ENCODE measurements around the gene CBX4.

Gene CBX4

DNA sequence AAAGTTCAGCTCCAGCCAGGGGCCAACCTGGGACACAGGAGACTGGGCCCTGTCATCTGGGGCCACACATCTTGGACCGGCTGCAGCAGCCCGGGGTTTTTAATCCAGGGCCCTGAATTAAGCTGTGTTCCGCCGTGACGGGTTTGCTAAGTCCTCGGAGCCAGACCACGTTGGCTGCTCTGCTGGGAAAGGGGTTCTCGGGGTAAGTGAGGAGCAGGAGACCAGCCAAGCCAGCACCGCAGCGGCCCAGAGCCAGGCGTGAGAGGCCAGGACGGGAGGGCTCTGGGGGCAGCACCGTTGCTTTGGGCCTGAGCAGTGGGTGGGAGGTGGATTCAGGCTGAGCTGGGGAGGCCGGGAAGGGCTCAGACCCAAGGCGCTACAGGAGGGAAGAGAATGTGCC, 31.3 kb upstream of the CBX4 start:
- WGBS (ENCODE audit: extremely low coverage, insufficient coverage, low lambda C conversion rate), result no CpG with 5 or more reads among the region's 15 CpGs
- no peak overlapping the region for H2BK5ac ChIP-seq (ENCODE audit: low read length)
- H3K4me2 ChIP-seq (ENCODE audit: low read length), result no peak overlapping the region
- DNase-seq, result no peak
- H3K9ac ChIP-seq (ENCODE audit: low read length), result no peak overlapping the region
- H3K36me3 ChIP-seq (ENCODE audit: control insufficient read depth, insufficient read depth, low read length), result no peaks in the 10 kb centered on the region
- no peak overlapping the region for H2BK120ac ChIP-seq (ENCODE audit: low read depth, low read length)
- H3K79me1 ChIP-seq (ENCODE audit: low read length), result no peaks in the 10 kb centered on the region
- no peak overlapping the region for H4K5ac ChIP-seq (ENCODE audit: low read length)
- no peak overlapping the region for H3K27ac ChIP-seq (ENCODE audit: low read depth, low read length)
- H3K27me3 ChIP-seq (ENCODE audit: insufficient read depth, low read length, poor library complexity), result no peaks in the 10 kb centered on the region
- H3K18ac ChIP-seq (ENCODE audit: low read length), result no peak overlapping the region
- H3K79me2 ChIP-seq (ENCODE audit: control insufficient read depth, insufficient read depth, low read length), result no peaks in the 10 kb centered on the region
- no peak overlapping the region for H2AK5ac ChIP-seq (ENCODE audit: low read length)
- H4K8ac ChIP-seq (ENCODE audit: low read depth, low read length), result no peak overlapping the region
- H3K4ac ChIP-seq (ENCODE audit: low read depth, low read length), result no peak overlapping the region
- no peak overlapping the region for H3K4me3 ChIP-seq (ENCODE audit: low read length)
- H3K23ac ChIP-seq (ENCODE audit: low read length), result no peak overlapping the region
- H3K56ac ChIP-seq (ENCODE audit: low read length), result no peak overlapping the region
- H3K4me1 ChIP-seq (ENCODE audit: control insufficient read depth, low read depth, low read length), result peaks cover 4% of the 10 kb centered on the region
- no peak overlapping the region for H2BK15ac ChIP-seq (replicated peaks; ENCODE audit: low read depth)

DNA sequence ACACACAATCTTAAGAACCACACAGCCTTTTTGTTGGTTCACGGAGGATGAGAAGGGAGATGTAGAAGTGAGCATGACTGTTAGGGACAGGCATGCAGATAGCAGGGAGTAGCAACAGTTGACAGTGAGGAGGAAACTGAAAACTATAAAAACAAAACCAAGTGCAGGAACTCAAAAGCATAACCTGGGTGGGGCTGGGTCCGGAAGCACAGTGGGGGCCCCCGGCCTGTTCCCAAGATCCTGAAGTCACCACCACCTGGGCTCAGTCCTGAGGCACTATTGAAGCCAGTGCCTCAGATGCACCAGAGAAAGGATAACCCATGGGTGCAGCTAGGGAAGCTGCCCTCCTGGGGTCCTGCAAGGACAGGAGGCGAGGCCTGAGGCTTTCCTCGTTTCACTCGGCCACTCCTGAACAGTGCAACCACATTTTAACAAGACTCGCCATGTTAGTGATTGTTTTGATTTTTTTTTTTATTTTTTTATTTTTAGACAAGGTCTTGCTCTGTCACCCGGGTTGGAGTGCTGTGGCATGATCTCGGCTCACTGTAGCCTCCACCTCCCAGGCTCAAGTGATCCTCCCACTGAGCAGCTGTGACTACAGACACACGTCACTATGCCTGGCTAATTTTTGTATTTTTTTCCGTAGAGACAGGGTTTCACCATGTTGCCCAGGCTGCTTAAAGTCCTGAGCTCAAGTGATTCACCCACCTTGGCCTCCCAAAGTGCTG, 27.7 kb upstream of the CBX4 start:
- Histone ChIP-seq H3K79me1 (ENCODE audit: low read length) (no peaks in the 10 kb centered on the region), H3K23ac (ENCODE audit: low read length) (no peak overlapping the region), H3K79me2 (ENCODE audit: control insufficient read depth, insufficient read depth, low read length) (no peaks in the 10 kb centered on the region), H3K18ac (ENCODE audit: low read length) (no peak overlapping the region), H4K8ac (ENCODE audit: low read depth, low read length) (no peak overlapping the region), H3K27me3 (ENCODE audit: insufficient read depth, low read length, poor library complexity) (no peaks in the 10 kb centered on the region), H3K4me1 (ENCODE audit: control insufficient read depth, low read depth, low read length) (peaks cover 4% of the 10 kb centered on the region), H2BK5ac (ENCODE audit: low read length) (no peak overlapping the region), H2BK15ac (replicated peaks; ENCODE audit: low read depth) (no peak overlapping the region), H3K9ac (ENCODE audit: low read length) (no peak overlapping the region), H2AK5ac (ENCODE audit: low read length) (no peak overlapping the region), H3K4me3 (ENCODE audit: low read length) (no peak overlapping the region), H3K4me2 (ENCODE audit: low read length) (no peak overlapping the region), H3K27ac (ENCODE audit: low read depth, low read length) (no peak overlapping the region), H2BK120ac (ENCODE audit: low read depth, low read length) (no peak overlapping the region), H3K4ac (ENCODE audit: low read depth, low read length) (no peak overlapping the region), H4K5ac (ENCODE audit: low read length) (no peak overlapping the region), H3K36me3 (ENCODE audit: control insufficient read depth, insufficient read depth, low read length) (no peaks in the 10 kb centered on the region), H3K56ac (ENCODE audit: low read length) (no peak overlapping the region)
- no peak for DNase-seq
- WGBS (ENCODE audit: extremely low coverage, insufficient coverage, low lambda C conversion rate), result no CpG with 5 or more reads among the region's 11 CpGs

DNA sequence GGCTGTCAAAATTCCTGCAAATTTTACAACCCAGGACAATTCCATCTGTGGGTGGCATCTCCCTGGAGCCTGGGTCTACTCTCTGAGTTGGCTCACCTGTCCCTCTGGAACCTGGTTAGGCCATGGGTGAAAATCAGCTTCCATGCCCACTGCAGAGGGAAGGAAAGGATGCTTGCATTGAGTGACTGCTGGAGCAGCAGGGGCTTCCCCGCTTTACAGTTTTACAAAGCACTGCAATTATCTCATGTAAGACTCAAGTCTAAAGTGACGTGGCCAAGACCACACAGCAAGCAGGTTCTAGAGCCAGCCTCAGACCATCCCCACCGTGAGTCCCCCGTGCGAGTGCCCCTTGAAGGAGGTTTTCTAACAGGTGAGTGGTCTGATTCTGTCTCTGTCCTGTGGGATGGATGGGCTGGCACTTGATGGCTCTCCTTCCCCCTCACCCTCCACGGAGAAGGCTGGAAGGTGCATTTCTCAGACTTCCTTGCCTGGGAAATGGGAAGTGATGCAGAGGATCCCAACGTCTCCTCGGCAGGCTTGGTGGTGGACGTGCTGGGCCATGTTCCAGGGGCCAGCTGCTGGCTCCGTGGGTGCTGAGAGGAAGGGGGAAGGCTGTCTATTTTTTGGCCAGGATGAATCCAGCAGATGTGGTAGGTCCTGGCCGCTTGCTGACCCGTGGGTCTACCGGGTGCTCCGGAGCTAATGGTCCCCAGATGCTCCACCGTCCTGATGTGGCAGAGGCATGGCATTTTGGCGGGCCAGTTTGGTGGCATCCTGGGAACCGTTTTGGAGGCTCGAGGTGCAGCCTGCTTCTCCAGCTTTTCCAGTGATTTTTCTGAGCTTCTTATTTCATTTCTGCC, 26.3 kb upstream of the CBX4 start:
- Histone ChIP-seq H2BK120ac (ENCODE audit: low read depth, low read length) (no peak overlapping the region), H4K5ac (ENCODE audit: low read length) (no peak overlapping the region), H3K18ac (ENCODE audit: low read length) (no peak overlapping the region), H3K4me1 (ENCODE audit: control insufficient read depth, low read depth, low read length) (peaks cover 4% of the 10 kb centered on the region), H2BK5ac (ENCODE audit: low read length) (no peak overlapping the region), H3K27ac (ENCODE audit: low read depth, low read length) (no peak overlapping the region), H3K79me2 (ENCODE audit: control insufficient read depth, insufficient read depth, low read length) (no peaks in the 10 kb centered on the region), H3K4ac (ENCODE audit: low read depth, low read length) (no peak overlapping the region), H3K23ac (ENCODE audit: low read length) (no peak overlapping the region), H3K56ac (ENCODE audit: low read length) (no peak overlapping the region), H3K36me3 (ENCODE audit: control insufficient read depth, insufficient read depth, low read length) (no peaks in the 10 kb centered on the region), H2AK5ac (ENCODE audit: low read length) (no peak overlapping the region), H3K27me3 (ENCODE audit: insufficient read depth, low read length, poor library complexity) (no peaks in the 10 kb centered on the region), H3K4me3 (ENCODE audit: low read length) (no peak overlapping the region), H3K4me2 (ENCODE audit: low read length) (no peak overlapping the region), H3K9ac (ENCODE audit: low read length) (no peak overlapping the region), H3K79me1 (ENCODE audit: low read length) (no peaks in the 10 kb centered on the region), H2BK15ac (replicated peaks; ENCODE audit: low read depth) (no peak overlapping the region), H4K8ac (ENCODE audit: low read depth, low read length) (no peak overlapping the region)
- no peak for DNase-seq
- no CpG with 5 or more reads among the region's 18 CpGs for WGBS (ENCODE audit: extremely low coverage, insufficient coverage, low lambda C conversion rate)

DNA sequence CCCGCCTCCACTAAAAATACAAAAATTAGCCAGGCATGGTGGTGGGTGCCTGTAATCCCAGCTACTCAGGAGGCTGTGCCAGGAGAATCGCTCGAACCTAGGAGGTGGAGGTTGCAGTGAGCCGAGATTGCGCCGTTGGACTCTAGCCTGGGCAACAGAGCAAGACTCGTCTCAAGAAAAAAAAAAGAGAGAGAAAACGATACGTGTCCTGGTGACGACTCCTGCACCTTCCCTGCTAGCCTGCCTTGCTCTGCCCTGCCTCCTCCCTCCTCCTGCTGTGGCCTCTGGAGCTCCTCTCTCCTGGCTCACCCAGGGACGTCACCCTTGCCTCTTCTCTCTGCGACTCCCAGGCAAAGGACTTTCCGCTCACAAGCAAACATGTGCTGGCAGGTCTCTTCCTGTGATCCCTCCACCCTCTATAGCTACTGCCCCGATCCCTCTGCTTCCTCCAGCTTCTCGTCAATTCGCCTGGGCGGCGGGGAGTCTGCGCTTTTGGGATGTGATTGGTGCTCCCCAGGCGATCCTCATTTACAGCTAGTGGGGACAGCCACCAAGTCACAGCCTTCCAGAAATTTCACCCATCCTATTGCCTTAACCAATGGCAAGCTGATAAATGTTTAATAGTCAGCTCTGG, 25.5 kb upstream of the CBX4 start:
- Histone ChIP-seq H3K56ac (ENCODE audit: low read length) (no peak overlapping the region), H3K4me2 (ENCODE audit: low read length) (no peak overlapping the region), H2AK5ac (ENCODE audit: low read length) (no peak overlapping the region), H3K27me3 (ENCODE audit: insufficient read depth, low read length, poor library complexity) (no peaks in the 10 kb centered on the region), H3K36me3 (ENCODE audit: control insufficient read depth, insufficient read depth, low read length) (no peaks in the 10 kb centered on the region), H3K27ac (ENCODE audit: low read depth, low read length) (no peak overlapping the region), H3K4ac (ENCODE audit: low read depth, low read length) (no peak overlapping the region), H3K23ac (ENCODE audit: low read length) (no peak overlapping the region), H3K4me3 (ENCODE audit: low read length) (no peak overlapping the region), H2BK5ac (ENCODE audit: low read length) (no peak overlapping the region), H2BK120ac (ENCODE audit: low read depth, low read length) (no peak overlapping the region), H4K5ac (ENCODE audit: low read length) (no peak overlapping the region), H3K9ac (ENCODE audit: low read length) (no peak overlapping the region), H3K79me2 (ENCODE audit: control insufficient read depth, insufficient read depth, low read length) (no peaks in the 10 kb centered on the region), H3K79me1 (ENCODE audit: low read length) (no peaks in the 10 kb centered on the region), H4K8ac (ENCODE audit: low read depth, low read length) (no peak overlapping the region), H3K18ac (ENCODE audit: low read length) (no peak overlapping the region), H3K4me1 (ENCODE audit: control insufficient read depth, low read depth, low read length) (peaks cover 4% of the 10 kb centered on the region), H2BK15ac (replicated peaks; ENCODE audit: low read depth) (no peak overlapping the region)
- WGBS (ENCODE audit: extremely low coverage, insufficient coverage, low lambda C conversion rate), result no CpG with 5 or more reads among the region's 20 CpGs
- DNase-seq, result no peak

- H4K5ac ChIP-seq (ENCODE audit: low read length), result no peak overlapping the region
- no CpG with 5 or more reads among the region's 9 CpGs for WGBS (ENCODE audit: extremely low coverage, insufficient coverage, low lambda C conversion rate)
These were observed 24.9 kb upstream of the CBX4 start for GRCh38 chr17:79864147-79864546.

More at GRCh38 chr17:79864147-79864546, 24.9 kb upstream of the CBX4 start:
- no peak for DNase-seq
- Histone ChIP-seq H3K9ac (ENCODE audit: low read length) (no peak overlapping the region), H2BK15ac (replicated peaks; ENCODE audit: low read depth) (no peak overlapping the region), H2BK5ac (ENCODE audit: low read length) (no peak overlapping the region), H3K4me2 (ENCODE audit: low read length) (no peak overlapping the region), H3K56ac (ENCODE audit: low read length) (no peak overlapping the region), H2AK5ac (ENCODE audit: low read length) (no peak overlapping the region), H3K27ac (ENCODE audit: low read depth, low read length) (no peak overlapping the region), H3K79me2 (ENCODE audit: control insufficient read depth, insufficient read depth, low read length) (no peaks in the 10 kb centered on the region), H2BK120ac (ENCODE audit: low read depth, low read length) (no peak overlapping the region), H3K18ac (ENCODE audit: low read length) (no peak overlapping the region), H3K36me3 (ENCODE audit: control insufficient read depth, insufficient read depth, low read length) (no peaks in the 10 kb centered on the region), H3K23ac (ENCODE audit: low read length) (no peak overlapping the region), H3K4me1 (ENCODE audit: control insufficient read depth, low read depth, low read length) (peaks cover 2% of the 10 kb centered on the region), H3K4ac (ENCODE audit: low read depth, low read length) (no peak overlapping the region), H3K4me3 (ENCODE audit: low read length) (no peak overlapping the region), H3K79me1 (ENCODE audit: low read length) (no peaks in the 10 kb centered on the region), H3K27me3 (ENCODE audit: insufficient read depth, low read length, poor library complexity) (no peaks in the 10 kb centered on the region), H4K8ac (ENCODE audit: low read depth, low read length) (no peak overlapping the region)
